Ishikawa (cell line): Measurements from ENCODE around the gene SLC12A6.

Experiments used
- CEBPB ChIP-seq: IDR thresholded peaks from 2 replicates; pipeline ENCODE4 v1.6.1; 2012
- FOXM1 ChIP-seq: IDR thresholded peaks from 2 replicates; pipeline ENCODE4 v1.6.1; 2012; ENCODE audit warnings: low read depth, borderline replicate concordance
- RAD21 ChIP-seq: IDR thresholded peaks from 2 replicates; pipeline ENCODE4 v1.6.1; 2012; ENCODE audit warnings: low read depth
- YY1 ChIP-seq: IDR thresholded peaks from 2 replicates; pipeline ENCODE4 v1.6.1; 2012; ENCODE audit warnings: low read depth
- TF ChIP-seq, protein P1 (sequence below): IDR thresholded peaks from 2 replicates; pipeline ENCODE4 v1.6.1; 2012; ENCODE audit warnings: low read depth, mild to moderate bottlenecking

DNA sequence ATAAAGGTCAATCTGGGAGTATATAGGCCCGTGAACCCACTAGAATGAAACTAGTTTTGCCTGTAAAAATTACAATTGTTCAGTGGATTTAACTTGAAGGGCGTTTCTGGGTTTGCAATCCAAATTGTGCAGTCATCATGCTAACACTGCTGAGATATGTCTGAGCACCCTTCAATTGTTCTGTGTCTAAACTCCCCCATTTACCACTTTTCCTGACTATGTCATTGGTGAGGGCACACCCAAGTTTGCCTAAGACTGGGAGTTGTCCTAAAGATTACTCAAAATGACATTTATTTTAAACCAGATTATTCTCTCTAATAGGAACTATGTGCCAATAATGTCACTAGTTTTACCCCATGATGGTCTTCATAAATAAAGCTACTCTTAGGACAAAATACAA lies 58.2 kb downstream of the SLC12A6 start:
- TF ChIP-seq, protein P1, sequence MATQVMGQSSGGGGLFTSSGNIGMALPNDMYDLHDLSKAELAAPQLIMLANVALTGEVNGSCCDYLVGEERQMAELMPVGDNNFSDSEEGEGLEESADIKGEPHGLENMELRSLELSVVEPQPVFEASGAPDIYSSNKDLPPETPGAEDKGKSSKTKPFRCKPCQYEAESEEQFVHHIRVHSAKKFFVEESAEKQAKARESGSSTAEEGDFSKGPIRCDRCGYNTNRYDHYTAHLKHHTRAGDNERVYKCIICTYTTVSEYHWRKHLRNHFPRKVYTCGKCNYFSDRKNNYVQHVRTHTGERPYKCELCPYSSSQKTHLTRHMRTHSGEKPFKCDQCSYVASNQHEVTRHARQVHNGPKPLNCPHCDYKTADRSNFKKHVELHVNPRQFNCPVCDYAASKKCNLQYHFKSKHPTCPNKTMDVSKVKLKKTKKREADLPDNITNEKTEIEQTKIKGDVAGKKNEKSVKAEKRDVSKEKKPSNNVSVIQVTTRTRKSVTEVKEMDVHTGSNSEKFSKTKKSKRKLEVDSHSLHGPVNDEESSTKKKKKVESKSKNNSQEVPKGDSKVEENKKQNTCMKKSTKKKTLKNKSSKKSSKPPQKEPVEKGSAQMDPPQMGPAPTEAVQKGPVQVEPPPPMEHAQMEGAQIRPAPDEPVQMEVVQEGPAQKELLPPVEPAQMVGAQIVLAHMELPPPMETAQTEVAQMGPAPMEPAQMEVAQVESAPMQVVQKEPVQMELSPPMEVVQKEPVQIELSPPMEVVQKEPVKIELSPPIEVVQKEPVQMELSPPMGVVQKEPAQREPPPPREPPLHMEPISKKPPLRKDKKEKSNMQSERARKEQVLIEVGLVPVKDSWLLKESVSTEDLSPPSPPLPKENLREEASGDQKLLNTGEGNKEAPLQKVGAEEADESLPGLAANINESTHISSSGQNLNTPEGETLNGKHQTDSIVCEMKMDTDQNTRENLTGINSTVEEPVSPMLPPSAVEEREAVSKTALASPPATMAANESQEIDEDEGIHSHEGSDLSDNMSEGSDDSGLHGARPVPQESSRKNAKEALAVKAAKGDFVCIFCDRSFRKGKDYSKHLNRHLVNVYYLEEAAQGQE: no peak
- no peak for TF ChIP-seq RAD21
- no peak for TF ChIP-seq CEBPB
- no peak for TF ChIP-seq FOXM1
- TF ChIP-seq YY1: no peak
